ENCODE measurements around the gene WDR89.

GRCh38 chr14:63565448-63565847 is 76.2 kb downstream of the WDR89 start:
- TF ChIP-seq CTCF (IDR thresholded peaks at IDR 0.05), result no peak
- no peak for TF ChIP-seq POLR2A (IDR thresholded peaks at IDR 0.05)
